Nucleus accumbens (tissue), 56 donors: ENCODE measurements around the gene ZNF527.
A peak's percentile ranks its signal among the peaks of the same experiment; 100 is the strongest.
"Not testable (repeated sequence)": the region's sequence is repeated elsewhere in the genome, so short reads cannot be mapped to it uniquely, and the experiment has no call there.

Source experiments
- DNase-seq, 56 donors: peaks; one replicate each; lab custom pipeline; 2025; lab: John Stamatoyannopoulos, UW

ZNF527 gene

GRCh38 chr19:37370880-37371661 is at the start of gene ZNF527:
Gene ZNF527 (plus strand): TSS chr19:37371099. CDS start chr19:37374199, 3,100 bp downstream.
- DNase-seq = peak; percentile 53 to 99 (median 97)

- no peak for DNase-seq
Observed at GRCh38 chr19:37329686-37330085, 41.2 kb upstream of the ZNF527 start.

GRCh38 chr19:37332839-37333238 is 38.1 kb upstream of the ZNF527 start:
- no peak for DNase-seq

- DNase-seq = no peak
Observed at GRCh38 chr19:37333457-37333856, 37.4 kb upstream of the ZNF527 start.

- DNase-seq = peak; percentile 58 to 98 (median 92)
Observed at GRCh38 chr19:37334179-37335071, 36.5 kb upstream of the ZNF527 start.

- DNase-seq = no peak
Observed at GRCh38 chr19:37342753-37343152, 28.1 kb upstream of the ZNF527 start.

GRCh38 chr19:37346091-37346490 is 24.8 kb upstream of the ZNF527 start:
- no peak for DNase-seq

GRCh38 chr19:37348060-37348459 is 22.8 kb upstream of the ZNF527 start:
- no peak for DNase-seq

GRCh38 chr19:37353968-37354367 is 16.9 kb upstream of the ZNF527 start:
- no peak for DNase-seq

GRCh38 chr19:37355901-37356300 is 15.0 kb upstream of the ZNF527 start:
- DNase-seq = no peak

- DNase-seq = no peak
Observed at GRCh38 chr19:37361994-37362393, 8.9 kb upstream of the ZNF527 start.

GRCh38 chr19:37362733-37363132 is 8.2 kb upstream of the ZNF527 start:
- DNase-seq = no peak

GRCh38 chr19:37370386-37370879 is 466 bp upstream of the ZNF527 start:
- DNase-seq = peak in 9 of 56 donors; percentile 7 to 54 (median 31)

GRCh38 chr19:37389234-37389633 is 18.3 kb downstream of the ZNF527 start:
- DNase-seq = no peak

- DNase-seq = not testable (repeated sequence)
Observed at GRCh38 chr19:37391399-37391798, 20.5 kb downstream of the ZNF527 start.

GRCh38 chr19:37401078-37401477 is 30.2 kb downstream of the ZNF527 start:
- no peak for DNase-seq

- no peak for DNase-seq
Observed at GRCh38 chr19:37403403-37403802, 32.5 kb downstream of the ZNF527 start.

- DNase-seq = not testable (repeated sequence)
Observed at GRCh38 chr19:37406140-37406846, 35.4 kb downstream of the ZNF527 start.

- DNase-seq = no peak
Observed at GRCh38 chr19:37412700-37413099, 41.8 kb downstream of the ZNF527 start.

GRCh38 chr19:37413313-37414084 is 42.6 kb downstream of the ZNF527 start:
- DNase-seq = no peak
